IMR-90 (cell line): ENCODE data around the gene PLSCR3.

Experiments
- BHLHE40 ChIP-seq: fragments of 150-350 bp; IDR thresholded peaks from 2 replicates; pipeline ENCODE4 v1.6.1; 2016; ENCODE audit warnings: mild to moderate bottlenecking, low read depth, low read length
- CHD1 ChIP-seq: IDR thresholded peaks from 2 replicates; pipeline ENCODE4 v1.6.1; 2012; ENCODE audit warnings: low read depth, low read length, improper control_type of control experiment
- FOS ChIP-seq: fragments of 150-350 bp; IDR thresholded peaks from 2 replicates; pipeline ENCODE4 v1.6.1; 2016; ENCODE audit warnings: low read depth, low read length
- MAFK ChIP-seq: IDR thresholded peaks from 2 replicates; pipeline ENCODE4 v1.6.1; 2012; ENCODE audit warnings: low read depth, low read length, improper control_type of control experiment
- MXI1 ChIP-seq: IDR thresholded peaks from 2 replicates; pipeline ENCODE4 v1.6.1; 2012; ENCODE audit warnings: low read depth, mild to moderate bottlenecking, low read length, moderate library complexity, borderline replicate concordance
- NFE2L2 ChIP-seq: fragments of 150-350 bp; IDR thresholded peaks from 2 replicates; pipeline ENCODE4 v1.6.1; 2016; ENCODE audit warnings: low read depth, mild to moderate bottlenecking, low read length
- POLR2A ChIP-seq: IDR thresholded peaks from 2 replicates; pipeline ENCODE4 v1.6.1; 2012; ENCODE audit warnings: mild to moderate bottlenecking, low read depth, low read length
- RAD21 ChIP-seq: IDR thresholded peaks from 2 replicates; pipeline ENCODE4 v1.6.1; 2012; ENCODE audit warnings: low read length, improper control_type of control experiment
- RCOR1 ChIP-seq: IDR thresholded peaks from 2 replicates; pipeline ENCODE4 v1.6.1; 2012; ENCODE audit warnings: mild to moderate bottlenecking, low read length, improper control_type of control experiment; ENCODE audit not compliant: insufficient replicate concordance
- SMC3 ChIP-seq: fragments of 150-350 bp; IDR thresholded peaks from 2 replicates; pipeline ENCODE4 v1.6.1; 2016; ENCODE audit warnings: low read depth, mild to moderate bottlenecking, antibody characterized with exemption, low read length, moderate library complexity
- TF ChIP-seq, protein P1 (sequence below): conservative IDR thresholded peaks from 2 replicates; pipeline ENCODE4 v1.5.1; 2012; ENCODE audit warnings: mild to moderate bottlenecking, low read depth, low read length, improper control_type of control experiment
- TF ChIP-seq, protein P2 (sequence below): fragments of 150-350 bp; IDR thresholded peaks from 2 replicates; pipeline ENCODE4 v1.6.1; 2016; ENCODE audit warnings: low read depth, mild to moderate bottlenecking, low read length, moderate library complexity, borderline replicate concordance
- TF ChIP-seq, protein P3 (sequence below): fragments of 150-350 bp; IDR thresholded peaks from 2 replicates; pipeline ENCODE4 v1.6.1; 2017; ENCODE audit warnings: mild to moderate bottlenecking, antibody characterized with exemption, low read length, low read depth

DNA sequence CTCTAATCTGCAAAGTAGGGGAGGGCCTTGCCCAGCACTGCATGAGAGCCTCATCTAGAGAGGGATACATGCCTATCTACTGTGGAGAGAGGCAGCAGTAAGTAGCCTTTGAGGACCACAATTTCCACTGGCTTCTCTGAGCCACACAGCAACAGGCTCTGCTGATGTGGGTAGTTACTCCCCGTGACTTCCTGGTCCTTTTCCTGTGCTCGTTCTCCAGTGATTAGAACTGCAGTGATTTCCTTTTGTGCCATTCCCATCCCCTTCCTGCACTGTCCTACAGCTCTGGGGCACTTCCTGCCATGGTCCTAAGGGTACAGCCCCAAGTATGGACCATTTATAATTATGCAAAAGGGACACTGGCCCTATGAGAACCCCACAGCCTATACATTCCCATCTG lies 3.0 kb downstream of the PLSCR3 start:
- TF ChIP-seq, protein P1, sequence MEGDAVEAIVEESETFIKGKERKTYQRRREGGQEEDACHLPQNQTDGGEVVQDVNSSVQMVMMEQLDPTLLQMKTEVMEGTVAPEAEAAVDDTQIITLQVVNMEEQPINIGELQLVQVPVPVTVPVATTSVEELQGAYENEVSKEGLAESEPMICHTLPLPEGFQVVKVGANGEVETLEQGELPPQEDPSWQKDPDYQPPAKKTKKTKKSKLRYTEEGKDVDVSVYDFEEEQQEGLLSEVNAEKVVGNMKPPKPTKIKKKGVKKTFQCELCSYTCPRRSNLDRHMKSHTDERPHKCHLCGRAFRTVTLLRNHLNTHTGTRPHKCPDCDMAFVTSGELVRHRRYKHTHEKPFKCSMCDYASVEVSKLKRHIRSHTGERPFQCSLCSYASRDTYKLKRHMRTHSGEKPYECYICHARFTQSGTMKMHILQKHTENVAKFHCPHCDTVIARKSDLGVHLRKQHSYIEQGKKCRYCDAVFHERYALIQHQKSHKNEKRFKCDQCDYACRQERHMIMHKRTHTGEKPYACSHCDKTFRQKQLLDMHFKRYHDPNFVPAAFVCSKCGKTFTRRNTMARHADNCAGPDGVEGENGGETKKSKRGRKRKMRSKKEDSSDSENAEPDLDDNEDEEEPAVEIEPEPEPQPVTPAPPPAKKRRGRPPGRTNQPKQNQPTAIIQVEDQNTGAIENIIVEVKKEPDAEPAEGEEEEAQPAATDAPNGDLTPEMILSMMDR: no peak
- TF ChIP-seq POLR2A: no peak
- no peak for TF ChIP-seq SMC3
- no peak for TF ChIP-seq MXI1
- TF ChIP-seq CHD1: no peak
- TF ChIP-seq RAD21: no peak
- no peak for TF ChIP-seq NFE2L2
- no peak for TF ChIP-seq FOS
- TF ChIP-seq, protein P2, sequence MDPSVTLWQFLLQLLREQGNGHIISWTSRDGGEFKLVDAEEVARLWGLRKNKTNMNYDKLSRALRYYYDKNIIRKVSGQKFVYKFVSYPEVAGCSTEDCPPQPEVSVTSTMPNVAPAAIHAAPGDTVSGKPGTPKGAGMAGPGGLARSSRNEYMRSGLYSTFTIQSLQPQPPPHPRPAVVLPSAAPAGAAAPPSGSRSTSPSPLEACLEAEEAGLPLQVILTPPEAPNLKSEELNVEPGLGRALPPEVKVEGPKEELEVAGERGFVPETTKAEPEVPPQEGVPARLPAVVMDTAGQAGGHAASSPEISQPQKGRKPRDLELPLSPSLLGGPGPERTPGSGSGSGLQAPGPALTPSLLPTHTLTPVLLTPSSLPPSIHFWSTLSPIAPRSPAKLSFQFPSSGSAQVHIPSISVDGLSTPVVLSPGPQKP: no peak
- no peak for TF ChIP-seq RCOR1
- TF ChIP-seq, protein P3, sequence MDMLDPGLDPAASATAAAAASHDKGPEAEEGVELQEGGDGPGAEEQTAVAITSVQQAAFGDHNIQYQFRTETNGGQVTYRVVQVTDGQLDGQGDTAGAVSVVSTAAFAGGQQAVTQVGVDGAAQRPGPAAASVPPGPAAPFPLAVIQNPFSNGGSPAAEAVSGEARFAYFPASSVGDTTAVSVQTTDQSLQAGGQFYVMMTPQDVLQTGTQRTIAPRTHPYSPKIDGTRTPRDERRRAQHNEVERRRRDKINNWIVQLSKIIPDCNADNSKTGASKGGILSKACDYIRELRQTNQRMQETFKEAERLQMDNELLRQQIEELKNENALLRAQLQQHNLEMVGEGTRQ: no peak
- no peak for TF ChIP-seq BHLHE40
- no peak for TF ChIP-seq MAFK
